K562 (cell line): ENCODE data around the gene SYNM. TPM values are rescaled to one million over a fixed set of nuclear protein-coding genes. Genes with fewer than 3 reads are reported as not detected.

ENCODE experiments used
- ATAC-seq: fragments of 200-7000 bp; cut with Tn5 transposase; 3 replicates; pipeline ENCODE4 v1.9.1; 2020; ENCODE audit warnings: moderate library complexity
- BruUV-seq: library from RNA; stranded (reverse); fragments of 400-500 nt; replicated peaks from 2 replicates; lab custom pipeline; 2021; lab: Mats Ljungman, UMichigan
- CTCF ChIA-PET: fragments of 300-600 bp; formaldehyde crosslinking; extraction: SDS; loops from one replicate; lab custom pipeline; 2021; ENCODE audit warnings: low intra/inter-chr PET ratio; lab: Yijun Ruan, JAX
- POLR2A ChIA-PET: fragments of 300-600, 350-650 bp; sonication (Branson Sonifier 250); formaldehyde crosslinking; extraction: SDS; loops from one replicate; lab custom pipeline; 2021; ENCODE audit warnings: antibody characterized with exemption, inconsistent platforms; lab: Yijun Ruan, JAX
- DNase-seq, 4 experiments: peaks; one replicate each; pipeline versions ENCODE4 v3.0.0 to v3.0.0-alpha.2; 2011 to 2018; ENCODE audit warnings: low spot score in 3 of 4, mixed read lengths in 3 of 4; ENCODE audit errors: extremely low read depth in 1 of 4
- FAIRE-seq: peaks from 2 replicates; lab custom pipeline; 2011; peaks lifted over from hg19 to GRCh38; lab: Jason Lieb, UNC
- H2AFZ ChIP-seq: 2 replicates; pipeline ENCODE4 v1.6.0; 2011; ENCODE audit warnings: low read depth, low read length, control low read depth, inconsistent platforms
- H3K27ac ChIP-seq: fragments of 200-600 bp; 3 replicates; pipeline ENCODE4 v1.8.0; 2011; ENCODE audit warnings: low read depth, mild to moderate bottlenecking, control low read depth, inconsistent platforms, low read length, moderate library complexity, mixed read lengths; ENCODE audit errors: extremely low read depth
- H3K27me3 ChIP-seq, 2 experiments: fragments of 300-600 bp in 1 of 2; 2 replicates in 1 of 2; 3 replicates in 1 of 2; pipeline versions ENCODE4 v1.6.0 to v1.8.0; 2011; ENCODE audit warnings: inconsistent platforms in 2 of 2, low read length in 2 of 2, mild to moderate bottlenecking in 1 of 2, mixed read lengths in 1 of 2, moderate library complexity in 1 of 2; ENCODE audit not compliant: control insufficient read depth in 2 of 2, insufficient read depth in 2 of 2
- H3K36me3 ChIP-seq: fragments of 300-600 bp; 3 replicates; pipeline ENCODE4 v1.8.0; 2011; ENCODE audit warnings: mild to moderate bottlenecking, low read length, inconsistent platforms; ENCODE audit not compliant: control insufficient read depth, insufficient read depth
- H3K4me1 ChIP-seq, 2 experiments: fragments of 200-600 bp in 1 of 2; replicated peaks in 1 of 2; 2 replicates in 1 of 2; 3 replicates in 1 of 2; pipeline versions ENCODE4 v1.5.1 to v1.8.0; 2011; ENCODE audit warnings: inconsistent platforms in 2 of 2, low read length in 2 of 2, mild to moderate bottlenecking in 1 of 2, mixed read lengths in 1 of 2, moderate library complexity in 1 of 2; ENCODE audit not compliant: control insufficient read depth in 2 of 2, insufficient read depth in 2 of 2
- H3K4me2 ChIP-seq: 2 replicates; pipeline ENCODE4 v1.6.1; 2011; ENCODE audit warnings: low read length, control low read depth, inconsistent platforms, mixed read lengths; ENCODE audit not compliant: insufficient read depth
- H3K4me3 ChIP-seq: fragments of 200-600 bp; sonication (generic), shearing (Covaris generic); 2 replicates; pipeline ENCODE4 v1.5.1; 2016; ENCODE audit warnings: control low read depth, inconsistent platforms
- H3K79me2 ChIP-seq: fragments of 200-600 bp; 3 replicates; pipeline ENCODE4 v1.8.0; 2011; ENCODE audit warnings: low read length, inconsistent platforms; ENCODE audit not compliant: control insufficient read depth, insufficient read depth
- H3K9ac ChIP-seq, 2 experiments: 2 replicates each; pipeline versions ENCODE4 v1.6.0 to v1.6.1; 2011; ENCODE audit warnings: low read depth in 2 of 2, low read length in 2 of 2, control low read depth in 1 of 2, inconsistent platforms in 1 of 2, mild to moderate bottlenecking in 1 of 2, mixed read lengths in 1 of 2; ENCODE audit not compliant: insufficient read depth in 1 of 2
- H3K9me1 ChIP-seq: one replicate; pipeline ENCODE4 v1.6.0; 2011; ENCODE audit warnings: inconsistent platforms, mild to moderate bottlenecking, low read length, moderate library complexity; ENCODE audit not compliant: control insufficient read depth, insufficient read depth
- H3K9me3 ChIP-seq: replicated peaks from 2 replicates; pipeline ENCODE4 v1.5.1; 2011; ENCODE audit warnings: low read depth, low read length, inconsistent platforms; ENCODE audit not compliant: control insufficient read depth, insufficient read depth
- H4K20me1 ChIP-seq: replicated peaks from 2 replicates; pipeline ENCODE4 v1.6.1; 2011; ENCODE audit warnings: low read length, inconsistent platforms, mixed read lengths; ENCODE audit not compliant: control insufficient read depth, insufficient read depth
- EWSR1 ChIP-seq: fragments of 450-650 bp; IDR thresholded peaks from 2 replicates; pipeline ENCODE4 v1.6.1; 2018; ENCODE audit warnings: borderline replicate concordance, mild to moderate bottlenecking, low read depth, moderate library complexity; ENCODE audit not compliant: partially characterized antibody
- NFIX ChIP-seq: fragments of 250-450 bp; sonication (Bioruptor Pico); IDR thresholded peaks from 2 replicates; pipeline ENCODE4 v1.4.0; 2020; ENCODE audit warnings: low read depth, mild to moderate bottlenecking, moderate library complexity
- PML ChIP-seq: IDR thresholded peaks from 2 replicates; pipeline ENCODE4 v1.6.1; 2012; ENCODE audit warnings: low read length, inconsistent platforms
- RBM25 ChIP-seq: fragments of 200-400 bp; formaldehyde crosslinking; IDR thresholded peaks from 2 replicates; pipeline ENCODE4 v1.6.1; 2018; ENCODE audit warnings: low read length, low read depth, moderate library complexity; ENCODE audit not compliant: severe bottlenecking
- SMAD1 ChIP-seq: fragments of 150-350 bp; IDR thresholded peaks from 2 replicates; pipeline ENCODE4 v1.6.1; 2014; ENCODE audit warnings: low read length, low read depth; ENCODE audit not compliant: partially characterized antibody
- STAG1 ChIP-seq: sonication (generic); formaldehyde crosslinking; IDR thresholded peaks from 2 replicates; pipeline ENCODE4 v1.5.0; 2020; ENCODE audit warnings: missing genetic modification reagents, borderline replicate concordance
- ZFP1 ChIP-seq: fragments of 450-650 bp; formaldehyde crosslinking; IDR thresholded peaks from 2 replicates; pipeline ENCODE4 v1.4.0; 2020; ENCODE audit warnings: mild to moderate bottlenecking, mixed read lengths
- ZKSCAN3 ChIP-seq: fragments of 250-450 bp; sonication (Bioruptor Pico); IDR thresholded peaks from 2 replicates; pipeline ENCODE4 v1.4.0; 2020
- WGBS: fragments of 100-300 bp; shearing (Covaris generic); methylation state at CpG from one replicate; pipeline ENCODE4 v1.1.6; 2016; ENCODE audit warnings: low coverage, mixed read lengths; ENCODE audit not compliant: insufficient coverage; ENCODE audit errors: missing lambda C conversion rate; 5-methylcytosine and 5-hydroxymethylcytosine counted together
- in situ Hi-C: fragments of 300-500 bp; cut with MboI; formaldehyde crosslinking; loops from 4 replicates; pipeline ENCODE4 v1.15.0; 2018; ENCODE audit warnings: inconsistent platforms, mixed read lengths
- intact Hi-C: fragments of 100-400 bp; cut with micrococcal nuclease; formaldehyde crosslinking; loops from 2 replicates; pipeline ENCODE4 v1.14.2; 2022
- polyA plus RNA-seq, 8 experiments: library from polyadenylated mRNA; depleted of rRNA in 4 of 8; stranded (reverse) in 5 of 8; unstranded in 3 of 8; fragments of >200 nt; fragmentation: Nextera tagmentation in 2 of 8; fragmentation: Illumina TruSeq in 1 of 8; extraction: Ambion mirVana in 2 of 8; extraction: Trizol in 1 of 8; gene quantifications; 2 replicates each; pipeline versions ENCODE4 v1.2.1 to v1.2.3, GENCODE V29; 2011 to 2014; ENCODE audit warnings: inconsistent platforms in 1 of 8, missing spikeins in 1 of 8
- total RNA-seq, 7 experiments: library from RNA; depleted of rRNA in 6 of 7; stranded (reverse); fragments of >200 nt in 6 of 7; fragmentation: Illumina TruSeq in 2 of 7; extraction: Trizol in 2 of 7; gene quantifications; 2 replicates each; pipeline versions ENCODE4 v1.2.1 to v1.2.3, GENCODE V29; 2011 to 2021; ENCODE audit warnings: low replicate concordance in 1 of 7
- TF ChIP-seq, protein P1 (sequence below): fragments of 150-350 bp; conservative IDR thresholded peaks from 2 replicates; pipeline ENCODE4 v1.6.1; 2014; ENCODE audit warnings: low read length

Gene SYNM
- total and polyA plus RNA-seq, 9 of the 15 experiments (the other 6 are each of a cell fraction or from before 2014, with no cell fraction given) = 0.01 to 0.42 (median 0.13) TPM

- intact Hi-C loops (no loop called here), in situ Hi-C loops (no loop called here)
- no peak for ATAC-seq
- no peak overlapping the region for H3K4me2 ChIP-seq
- H2AFZ ChIP-seq = no peak overlapping the region
- H4K20me1 ChIP-seq = no peaks in the 10 kb centered on the region
- peaks cover 0 to 12% of the 10 kb centered on the region in 2 experiments; a peak in 2 of 5 replicates for H3K4me1 ChIP-seq
- H3K36me3 ChIP-seq = no peaks in the 10 kb centered on the region
- H3K9ac ChIP-seq = no peak overlapping the region
- no peaks in the 10 kb centered on the region for H3K79me2 ChIP-seq
- no peaks in the 10 kb centered on the region for H3K9me3 ChIP-seq
- WGBS = 30% methylated on average over 5 of the region's 5 CpGs
- POLR2A ChIA-PET = interaction anchor here (0.7 to 1.2 kb wide), 3 partner anchors 9 to 108 kb away, joined by 3 to 6 read pairs (median 5); no protein-coding TSS in a partner anchor
- TF ChIP-seq PML (no peak), STAG1 (CRISPR knock-in tag) (no peak), NFIX (CRISPR knock-in tag) (no peak), EWSR1 (no peak), ZFP1 (CRISPR knock-in tag) (no peak), SMAD1 (no peak), ZKSCAN3 (CRISPR knock-in tag) (no peak), RBM25 (no peak)
- TF ChIP-seq, protein P1, sequence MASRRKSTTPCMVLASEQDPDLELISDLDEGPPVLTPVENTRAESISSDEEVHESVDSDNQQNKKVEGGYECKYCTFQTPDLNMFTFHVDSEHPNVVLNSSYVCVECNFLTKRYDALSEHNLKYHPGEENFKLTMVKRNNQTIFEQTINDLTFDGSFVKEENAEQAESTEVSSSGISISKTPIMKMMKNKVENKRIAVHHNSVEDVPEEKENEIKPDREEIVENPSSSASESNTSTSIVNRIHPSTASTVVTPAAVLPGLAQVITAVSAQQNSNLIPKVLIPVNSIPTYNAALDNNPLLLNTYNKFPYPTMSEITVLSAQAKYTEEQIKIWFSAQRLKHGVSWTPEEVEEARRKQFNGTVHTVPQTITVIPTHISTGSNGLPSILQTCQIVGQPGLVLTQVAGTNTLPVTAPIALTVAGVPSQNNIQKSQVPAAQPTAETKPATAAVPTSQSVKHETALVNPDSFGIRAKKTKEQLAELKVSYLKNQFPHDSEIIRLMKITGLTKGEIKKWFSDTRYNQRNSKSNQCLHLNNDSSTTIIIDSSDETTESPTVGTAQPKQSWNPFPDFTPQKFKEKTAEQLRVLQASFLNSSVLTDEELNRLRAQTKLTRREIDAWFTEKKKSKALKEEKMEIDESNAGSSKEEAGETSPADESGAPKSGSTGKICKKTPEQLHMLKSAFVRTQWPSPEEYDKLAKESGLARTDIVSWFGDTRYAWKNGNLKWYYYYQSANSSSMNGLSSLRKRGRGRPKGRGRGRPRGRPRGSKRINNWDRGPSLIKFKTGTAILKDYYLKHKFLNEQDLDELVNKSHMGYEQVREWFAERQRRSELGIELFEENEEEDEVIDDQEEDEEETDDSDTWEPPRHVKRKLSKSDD = no peak
- TF ChIP-seq, all 486 proteins: peak for 0
- no peak overlapping the region for H3K27ac ChIP-seq
- no TSS peak for BruUV-seq
- H3K27me3 ChIP-seq = peaks cover 7 to 38% of the 10 kb centered on the region in 2 experiments; a peak in 4 of 5 replicates
- no peak for DNase-seq
- H3K9me1 ChIP-seq = no peaks in the 10 kb centered on the region
- no peak for FAIRE-seq
- H3K4me3 ChIP-seq = no peak overlapping the region
- CTCF ChIA-PET = no interaction called here
Measured at GRCh38 chr15:99108993-99109392, 4.1 kb downstream of the SYNM start.
